Fibroblast of lung (primary cell): ENCODE measurements around the gene PYGL. TPM values are rescaled to one million over a fixed set of nuclear protein-coding genes. Genes with fewer than 3 reads are reported as not detected.

Source experiments
- DNase-seq, 2 donors: peaks; one replicate each; pipeline versions ENCODE4 v3.0.0 to v3.0.0-alpha.2; 2010; ENCODE audit warnings: low read depth in 2 of 2
- H2AFZ ChIP-seq: 2 replicates; pipeline ENCODE4 v1.5.1; 2012; ENCODE audit warnings: low read length, control low read depth, inconsistent platforms
- H3K27ac ChIP-seq: 2 replicates; pipeline ENCODE4 v1.5.1; 2011; ENCODE audit warnings: low read length, control low read depth; ENCODE audit not compliant: insufficient read depth
- H3K27me3 ChIP-seq: 2 replicates; pipeline ENCODE4 v1.5.1; 2011; ENCODE audit warnings: mild to moderate bottlenecking, low read length; ENCODE audit not compliant: control insufficient read depth, insufficient read depth
- H3K36me3 ChIP-seq: 2 replicates; pipeline ENCODE4 v1.5.1; 2011; ENCODE audit warnings: low read length; ENCODE audit not compliant: control insufficient read depth, insufficient read depth
- H3K4me1 ChIP-seq: 2 replicates; pipeline ENCODE4 v1.5.1; 2011; ENCODE audit warnings: low read length; ENCODE audit not compliant: control insufficient read depth, insufficient read depth; ENCODE audit errors: extremely low read depth
- H3K4me2 ChIP-seq: 2 replicates; pipeline ENCODE4 v1.5.1; 2011; ENCODE audit warnings: low read length, control low read depth; ENCODE audit not compliant: insufficient read depth; ENCODE audit errors: extremely low read depth
- H3K4me3 ChIP-seq, 4 experiments: fragments of 200-600 bp in 1 of 4; sonication (generic) in 1 of 4; replicated peaks in 1 of 4; 2 replicates each; pipeline ENCODE4 v1.5.1; 2011 to 2016; ENCODE audit warnings: low read length in 4 of 4, low read depth in 3 of 4, mild to moderate bottlenecking in 3 of 4, control low read depth in 2 of 4, inconsistent platforms in 1 of 4, mixed read lengths in 1 of 4; ENCODE audit not compliant: insufficient read depth in 1 of 4; ENCODE audit errors: control extremely low read depth in 1 of 4
- H3K79me2 ChIP-seq: 2 replicates; pipeline ENCODE4 v1.5.1; 2012; ENCODE audit warnings: mild to moderate bottlenecking, low read length, inconsistent platforms; ENCODE audit not compliant: control insufficient read depth, insufficient read depth
- H3K9ac ChIP-seq: 2 replicates; pipeline ENCODE4 v1.5.1; 2011; ENCODE audit warnings: mild to moderate bottlenecking, low read length, control low read depth; ENCODE audit not compliant: insufficient read depth
- H3K9me3 ChIP-seq: 2 replicates; pipeline ENCODE4 v1.5.1; 2012; ENCODE audit warnings: low read depth, low read length; ENCODE audit not compliant: control insufficient read depth, insufficient read depth
- H4K20me1 ChIP-seq: 2 replicates; pipeline ENCODE4 v1.5.1; 2011; ENCODE audit warnings: low read length; ENCODE audit not compliant: control insufficient read depth, insufficient read depth; ENCODE audit errors: extremely low read depth
- EZH2 ChIP-seq: IDR thresholded peaks from 2 replicates; pipeline ENCODE4 v1.5.1; 2012; ENCODE audit warnings: low read length, control low read depth, mild to moderate bottlenecking; ENCODE audit errors: missing control alignments
- polyA plus RNA-seq, 2 donors: library from polyadenylated mRNA; depleted of rRNA in 1 of 2; stranded (reverse) in 1 of 2; unstranded in 1 of 2; fragments of >200 nt; gene quantifications; 2 replicates each; pipeline ENCODE4 v1.2.1, GENCODE V29; 2011 to 2012; ENCODE audit warnings: missing spikeins in 1 of 2
- total RNA-seq: library from RNA; depleted of rRNA; stranded (reverse); fragments of >200 nt; gene quantifications from 2 replicates; pipeline ENCODE4 v1.2.1, GENCODE V29; 2014
- TF ChIP-seq, protein P1 (sequence below), 2 donors: IDR thresholded peaks in 1 of 2; conservative IDR thresholded peaks in 1 of 2; 1 replicate in 1 of 2; 2 replicates in 1 of 2; pipeline ENCODE4 v1.5.1; 2011 to 2012; ENCODE audit warnings: low read length in 2 of 2, control low read depth in 1 of 2, inconsistent platforms in 1 of 2, low read depth in 1 of 2, mild to moderate bottlenecking in 1 of 2

PYGL gene
- total and polyA plus RNA-seq, 2 donors (not counting 1 experiment from before 2014, with no cell fraction given) = 56.2 to 76.8 TPM

DNA sequence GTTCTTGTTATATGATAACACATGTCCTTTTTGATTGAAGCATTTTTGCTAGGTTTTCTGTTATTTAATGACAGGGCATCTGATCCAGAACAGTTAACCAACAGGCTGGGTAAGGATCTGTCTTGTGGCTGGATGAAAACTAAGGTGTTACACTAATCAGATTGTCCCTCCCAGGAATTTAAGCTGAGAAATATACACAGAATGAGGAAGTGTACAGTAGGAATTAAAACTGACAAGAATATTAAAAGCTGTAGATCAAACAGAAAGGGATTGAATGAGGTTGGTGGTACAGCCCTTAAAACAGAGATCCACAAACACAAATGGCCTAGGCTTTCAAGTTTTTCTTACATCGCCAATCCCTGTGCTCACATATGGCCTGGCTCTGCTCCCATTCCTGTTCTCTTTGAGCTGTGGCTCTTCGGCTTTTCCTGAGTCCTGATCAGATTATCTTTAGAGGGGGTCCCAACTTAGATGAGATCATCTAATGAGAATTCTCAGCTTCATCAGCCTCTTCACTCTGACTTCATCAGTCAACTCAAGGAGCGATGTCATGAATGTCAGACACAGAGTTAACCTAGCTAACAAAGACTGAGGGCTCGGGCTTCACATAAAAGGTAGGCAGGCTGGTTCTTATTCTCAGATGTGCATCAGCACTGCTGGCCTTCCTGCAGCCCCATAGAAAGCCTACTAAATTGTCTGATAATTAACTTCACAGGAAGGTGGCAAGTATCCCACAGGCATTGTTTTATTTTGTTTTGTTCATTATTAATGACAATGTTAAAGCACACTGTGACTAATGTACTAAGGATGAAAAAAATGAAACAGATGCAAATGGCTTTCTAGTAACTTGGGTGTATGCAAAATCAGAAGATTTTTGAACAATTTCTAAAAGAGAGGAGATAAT is 11.4 kb downstream of the PYGL start:
- no peak overlapping the region for H3K4me3 ChIP-seq
- no peaks in the 10 kb centered on the region for H3K79me2 ChIP-seq
- no peaks in the 10 kb centered on the region for H3K9me3 ChIP-seq
- H3K27me3 ChIP-seq = no peaks in the 10 kb centered on the region
- TF ChIP-seq, protein P1, sequence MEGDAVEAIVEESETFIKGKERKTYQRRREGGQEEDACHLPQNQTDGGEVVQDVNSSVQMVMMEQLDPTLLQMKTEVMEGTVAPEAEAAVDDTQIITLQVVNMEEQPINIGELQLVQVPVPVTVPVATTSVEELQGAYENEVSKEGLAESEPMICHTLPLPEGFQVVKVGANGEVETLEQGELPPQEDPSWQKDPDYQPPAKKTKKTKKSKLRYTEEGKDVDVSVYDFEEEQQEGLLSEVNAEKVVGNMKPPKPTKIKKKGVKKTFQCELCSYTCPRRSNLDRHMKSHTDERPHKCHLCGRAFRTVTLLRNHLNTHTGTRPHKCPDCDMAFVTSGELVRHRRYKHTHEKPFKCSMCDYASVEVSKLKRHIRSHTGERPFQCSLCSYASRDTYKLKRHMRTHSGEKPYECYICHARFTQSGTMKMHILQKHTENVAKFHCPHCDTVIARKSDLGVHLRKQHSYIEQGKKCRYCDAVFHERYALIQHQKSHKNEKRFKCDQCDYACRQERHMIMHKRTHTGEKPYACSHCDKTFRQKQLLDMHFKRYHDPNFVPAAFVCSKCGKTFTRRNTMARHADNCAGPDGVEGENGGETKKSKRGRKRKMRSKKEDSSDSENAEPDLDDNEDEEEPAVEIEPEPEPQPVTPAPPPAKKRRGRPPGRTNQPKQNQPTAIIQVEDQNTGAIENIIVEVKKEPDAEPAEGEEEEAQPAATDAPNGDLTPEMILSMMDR (conservative IDR thresholded peaks at IDR 0.05 in 1 of 2, IDR thresholded peaks at IDR 0.05 in 1 of 2; ENCODE audit: low read depth in 1 of 2, low read length in 2 of 2) = no peak
- no peak for TF ChIP-seq EZH2
- no peak overlapping the region for H3K9ac ChIP-seq
- DNase-seq = peak in 1 of 2 donors; percentile 49
- H3K4me2 ChIP-seq = no peak overlapping the region
- H4K20me1 ChIP-seq = no peaks in the 10 kb centered on the region
- peaks cover 4% of the 10 kb centered on the region for H3K4me1 ChIP-seq
- H3K27ac ChIP-seq = no peak overlapping the region
- no peak overlapping the region for H2AFZ ChIP-seq
- peaks cover 6% of the 10 kb centered on the region for H3K36me3 ChIP-seq

DNA sequence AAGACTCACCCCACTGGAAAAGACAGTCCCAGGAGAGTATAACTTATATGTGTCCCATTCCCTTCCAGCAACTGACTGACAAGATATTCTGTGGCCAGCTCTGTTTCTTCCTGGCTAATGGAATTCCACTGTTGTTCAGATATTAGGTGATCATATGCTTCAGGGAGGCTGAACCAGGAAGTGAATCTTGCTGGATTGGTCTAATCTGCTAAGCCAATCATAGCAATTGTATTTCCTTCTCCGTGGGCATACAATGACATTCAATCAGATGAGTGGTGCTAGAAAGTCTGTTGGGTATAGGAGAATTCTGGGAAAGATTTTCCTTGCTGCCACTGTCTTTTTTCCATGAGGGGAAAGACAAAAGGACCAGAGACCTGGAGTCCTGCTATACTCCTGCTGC is 12.1 kb downstream of the PYGL start:
- DNase-seq = no peak
- H3K9ac ChIP-seq = no peak overlapping the region
- H3K79me2 ChIP-seq = no peaks in the 10 kb centered on the region
- H3K36me3 ChIP-seq = peaks cover 6% of the 10 kb centered on the region
- no peak overlapping the region for H3K4me2 ChIP-seq
- H3K27me3 ChIP-seq = no peaks in the 10 kb centered on the region
- H2AFZ ChIP-seq = no peak overlapping the region
- no peak overlapping the region for H3K27ac ChIP-seq
- peaks cover 4% of the 10 kb centered on the region for H3K4me1 ChIP-seq
- H3K9me3 ChIP-seq = no peaks in the 10 kb centered on the region
- H3K4me3 ChIP-seq = no peak overlapping the region
- no peaks in the 10 kb centered on the region for H4K20me1 ChIP-seq
- TF ChIP-seq, protein P1 (conservative IDR thresholded peaks at IDR 0.05 in 1 of 2, IDR thresholded peaks at IDR 0.05 in 1 of 2; ENCODE audit: low read depth in 1 of 2, low read length in 2 of 2) = no peak
- no peak for TF ChIP-seq EZH2

DNA sequence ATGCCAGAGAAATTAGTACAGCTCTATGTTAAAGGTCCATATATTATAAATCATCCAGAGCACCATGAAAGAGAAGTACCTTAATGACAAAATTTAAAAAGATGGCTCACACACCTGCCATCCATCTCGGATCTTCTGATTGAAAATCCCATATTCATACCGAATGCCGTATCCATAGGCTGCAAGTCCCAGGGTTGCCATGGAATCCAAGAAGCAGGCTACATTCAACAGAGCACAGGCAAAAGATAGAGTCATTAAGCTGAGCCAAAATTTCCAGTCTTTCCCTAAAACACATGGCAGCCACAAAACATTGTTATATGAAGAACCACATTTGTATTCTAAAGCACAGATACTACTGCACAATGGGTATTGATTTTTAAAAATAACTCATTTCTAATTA is 12.7 kb downstream of the PYGL start:
- no peak overlapping the region for H3K27ac ChIP-seq
- H3K9me3 ChIP-seq = no peaks in the 10 kb centered on the region
- DNase-seq = no peak
- H3K36me3 ChIP-seq = peaks cover 6% of the 10 kb centered on the region
- no peaks in the 10 kb centered on the region for H4K20me1 ChIP-seq
- no peaks in the 10 kb centered on the region for H3K79me2 ChIP-seq
- no peak for TF ChIP-seq EZH2
- TF ChIP-seq, protein P1 (conservative IDR thresholded peaks at IDR 0.05 in 1 of 2, IDR thresholded peaks at IDR 0.05 in 1 of 2; ENCODE audit: low read depth in 1 of 2, low read length in 2 of 2) = no peak
- H2AFZ ChIP-seq = no peak overlapping the region
- no peaks in the 10 kb centered on the region for H3K4me1 ChIP-seq
- H3K27me3 ChIP-seq = no peaks in the 10 kb centered on the region
- no peak overlapping the region for H3K4me2 ChIP-seq
- no peak overlapping the region for H3K4me3 ChIP-seq
- H3K9ac ChIP-seq = no peak overlapping the region
